ENCODE results near the gene ATAD1. TPM values are rescaled to one million over a fixed set of nuclear protein-coding genes. Genes with fewer than 3 reads are reported as not detected.
"Not testable (repeated sequence)": the region's sequence is repeated elsewhere in the genome, so short reads cannot be mapped to it uniquely, and the experiment has no call there.

The ATAD1 gene
- total RNA-seq, 1 donor from 2014 or later: 20.4 TPM

GRCh38 chr10:87748244-87748643, 69.8 kb downstream of the ATAD1 start:
- H3K4me3 ChIP-seq (ENCODE audit: low read length in 3 of 3); H3K27me3 ChIP-seq (ENCODE audit: control insufficient read depth in 3 of 3, insufficient read depth in 3 of 3, low read length in 3 of 3); H3K9me3 ChIP-seq (ENCODE audit: control insufficient read depth in 3 of 3, low read length in 3 of 3); H3K27ac ChIP-seq (ENCODE audit: low read depth, low read length); H3K36me3 ChIP-seq (ENCODE audit: control insufficient read depth in 3 of 3, insufficient read depth in 3 of 3, low read length in 3 of 3); H3K4me1 ChIP-seq (ENCODE audit: control insufficient read depth in 3 of 3, insufficient read depth in 3 of 3, low read length in 3 of 3); H3K9ac ChIP-seq (ENCODE audit: low read depth in 1 of 3, low read length in 3 of 3): not testable (repeated sequence)

- Histone ChIP-seq H3K9me3 (ENCODE audit: control insufficient read depth in 3 of 3, low read length in 3 of 3) (no peaks in the 10 kb centered on the region), H3K4me1 (ENCODE audit: control insufficient read depth in 3 of 3, insufficient read depth in 3 of 3, low read length in 3 of 3) (no peaks in the 10 kb centered on the region), H3K36me3 (ENCODE audit: control insufficient read depth in 3 of 3, insufficient read depth in 3 of 3, low read length in 3 of 3) (peaks cover 0 to 2% (median 0%) of the 10 kb centered on the region in 3 donors), H3K9ac (ENCODE audit: low read depth in 1 of 3, low read length in 3 of 3) (no peak overlapping the region), H3K27me3 (ENCODE audit: control insufficient read depth in 3 of 3, insufficient read depth in 3 of 3, low read length in 3 of 3) (no peaks in the 10 kb centered on the region), H3K4me3 (ENCODE audit: low read length in 3 of 3) (no peak overlapping the region), H3K27ac (ENCODE audit: low read depth, low read length) (no peak overlapping the region)
Measured at GRCh38 chr10:87746911-87747310, 71.1 kb downstream of the ATAD1 start.

- Histone ChIP-seq H3K4me1 (ENCODE audit: control insufficient read depth in 3 of 3, insufficient read depth in 3 of 3, low read length in 3 of 3) (no peaks in the 10 kb centered on the region), H3K27me3 (ENCODE audit: control insufficient read depth in 3 of 3, insufficient read depth in 3 of 3, low read length in 3 of 3) (no peaks in the 10 kb centered on the region), H3K36me3 (ENCODE audit: control insufficient read depth in 3 of 3, insufficient read depth in 3 of 3, low read length in 3 of 3) (peaks cover 0 to 2% (median 0%) of the 10 kb centered on the region in 3 donors), H3K9me3 (ENCODE audit: control insufficient read depth in 3 of 3, low read length in 3 of 3) (no peaks in the 10 kb centered on the region), H3K4me3 (ENCODE audit: low read length in 3 of 3) (no peak overlapping the region), H3K9ac (ENCODE audit: low read depth in 1 of 3, low read length in 3 of 3) (no peak overlapping the region), H3K27ac (ENCODE audit: low read depth, low read length) (no peak overlapping the region)
Measured at GRCh38 chr10:87744606-87745005, 73.4 kb downstream of the ATAD1 start.

GRCh38 chr10:87742992-87743610, 74.9 kb downstream of the ATAD1 start:
- not testable (repeated sequence) for H3K27me3 ChIP-seq (ENCODE audit: control insufficient read depth in 3 of 3, insufficient read depth in 3 of 3, low read length in 3 of 3); H3K27ac ChIP-seq (ENCODE audit: low read depth, low read length); H3K9ac ChIP-seq (ENCODE audit: low read depth in 1 of 3, low read length in 3 of 3); H3K4me3 ChIP-seq (ENCODE audit: low read length in 3 of 3); H3K4me1 ChIP-seq (ENCODE audit: control insufficient read depth in 3 of 3, insufficient read depth in 3 of 3, low read length in 3 of 3); H3K9me3 ChIP-seq (ENCODE audit: control insufficient read depth in 3 of 3, low read length in 3 of 3); H3K36me3 ChIP-seq (ENCODE audit: control insufficient read depth in 3 of 3, insufficient read depth in 3 of 3, low read length in 3 of 3)

GRCh38 chr10:87740254-87740655, 77.8 kb downstream of the ATAD1 start:
- Histone ChIP-seq H3K27ac (ENCODE audit: low read depth, low read length) (no peak overlapping the region), H3K9me3 (ENCODE audit: control insufficient read depth in 3 of 3, low read length in 3 of 3) (no peaks in the 10 kb centered on the region), H3K9ac (ENCODE audit: low read depth in 1 of 3, low read length in 3 of 3) (no peak overlapping the region), H3K36me3 (ENCODE audit: control insufficient read depth in 3 of 3, insufficient read depth in 3 of 3, low read length in 3 of 3) (no peaks in the 10 kb centered on the region), H3K27me3 (ENCODE audit: control insufficient read depth in 3 of 3, insufficient read depth in 3 of 3, low read length in 3 of 3) (peaks cover 0 to 2% (median 0%) of the 10 kb centered on the region in 3 donors), H3K4me1 (ENCODE audit: control insufficient read depth in 3 of 3, insufficient read depth in 3 of 3, low read length in 3 of 3) (no peaks in the 10 kb centered on the region), H3K4me3 (ENCODE audit: low read length in 3 of 3) (no peak overlapping the region)

- no peak overlapping the region for H3K9ac ChIP-seq (ENCODE audit: low read depth in 1 of 3, low read length in 3 of 3)
- no peak overlapping the region for H3K4me3 ChIP-seq (ENCODE audit: low read length in 3 of 3)
- no peak overlapping the region for H3K27ac ChIP-seq (ENCODE audit: low read depth, low read length)
- no peaks in the 10 kb centered on the region for H3K9me3 ChIP-seq (ENCODE audit: control insufficient read depth in 3 of 3, low read length in 3 of 3)
- peaks cover 4 to 5% (median 4%) of the 10 kb centered on the region in 3 donors for H3K4me1 ChIP-seq (ENCODE audit: control insufficient read depth in 3 of 3, insufficient read depth in 3 of 3, low read length in 3 of 3)
- H3K36me3 ChIP-seq (ENCODE audit: control insufficient read depth in 3 of 3, insufficient read depth in 3 of 3, low read length in 3 of 3): no peaks in the 10 kb centered on the region
- H3K27me3 ChIP-seq (ENCODE audit: control insufficient read depth in 3 of 3, insufficient read depth in 3 of 3, low read length in 3 of 3): peaks cover 0 to 2% (median 0%) of the 10 kb centered on the region in 3 donors
Measured at GRCh38 chr10:87739703-87740102, 78.3 kb downstream of the ATAD1 start.

GRCh38 chr10:87738253-87738652, 79.8 kb downstream of the ATAD1 start:
- H3K27me3 ChIP-seq (ENCODE audit: control insufficient read depth in 3 of 3, insufficient read depth in 3 of 3, low read length in 3 of 3); H3K9ac ChIP-seq (ENCODE audit: low read depth in 1 of 3, low read length in 3 of 3); H3K36me3 ChIP-seq (ENCODE audit: control insufficient read depth in 3 of 3, insufficient read depth in 3 of 3, low read length in 3 of 3); H3K27ac ChIP-seq (ENCODE audit: low read depth, low read length); H3K4me3 ChIP-seq (ENCODE audit: low read length in 3 of 3); H3K9me3 ChIP-seq (ENCODE audit: control insufficient read depth in 3 of 3, low read length in 3 of 3); H3K4me1 ChIP-seq (ENCODE audit: control insufficient read depth in 3 of 3, insufficient read depth in 3 of 3, low read length in 3 of 3): not testable (repeated sequence)

GRCh38 chr10:87734987-87735827, 82.8 kb downstream of the ATAD1 start:
- Histone ChIP-seq H3K9me3 (ENCODE audit: control insufficient read depth in 3 of 3, low read length in 3 of 3) (no peaks in the 10 kb centered on the region), H3K27me3 (ENCODE audit: control insufficient read depth in 3 of 3, insufficient read depth in 3 of 3, low read length in 3 of 3) (peaks cover 0 to 2% (median 0%) of the 10 kb centered on the region in 3 donors), H3K9ac (ENCODE audit: low read depth in 1 of 3, low read length in 3 of 3) (no peak overlapping the region), H3K4me1 (ENCODE audit: control insufficient read depth in 3 of 3, insufficient read depth in 3 of 3, low read length in 3 of 3) (peaks cover 4 to 5% (median 4%) of the 10 kb centered on the region in 3 donors), H3K4me3 (ENCODE audit: low read length in 3 of 3) (no peak overlapping the region), H3K27ac (ENCODE audit: low read depth, low read length) (no peak overlapping the region), H3K36me3 (ENCODE audit: control insufficient read depth in 3 of 3, insufficient read depth in 3 of 3, low read length in 3 of 3) (no peaks in the 10 kb centered on the region)

- H3K27ac ChIP-seq (ENCODE audit: low read depth, low read length): no peak overlapping the region
- H3K27me3 ChIP-seq (ENCODE audit: control insufficient read depth in 3 of 3, insufficient read depth in 3 of 3, low read length in 3 of 3): peaks cover 0 to 2% (median 0%) of the 10 kb centered on the region in 3 donors
- H3K4me1 ChIP-seq (ENCODE audit: control insufficient read depth in 3 of 3, insufficient read depth in 3 of 3, low read length in 3 of 3): peaks cover 4 to 5% (median 4%) of the 10 kb centered on the region in 3 donors
- no peak overlapping the region for H3K4me3 ChIP-seq (ENCODE audit: low read length in 3 of 3)
- no peaks in the 10 kb centered on the region for H3K9me3 ChIP-seq (ENCODE audit: control insufficient read depth in 3 of 3, low read length in 3 of 3)
- H3K36me3 ChIP-seq (ENCODE audit: control insufficient read depth in 3 of 3, insufficient read depth in 3 of 3, low read length in 3 of 3): no peaks in the 10 kb centered on the region
- no peak overlapping the region for H3K9ac ChIP-seq (ENCODE audit: low read depth in 1 of 3, low read length in 3 of 3)
Measured at GRCh38 chr10:87733081-87733480, 84.9 kb downstream of the ATAD1 start.

- H3K4me3 ChIP-seq (ENCODE audit: low read length in 3 of 3): no peak overlapping the region
Measured at GRCh38 chr10:87729940-87730339, 88.1 kb downstream of the ATAD1 start.

More at GRCh38 chr10:87729940-87730339, 88.1 kb downstream of the ATAD1 start:
- Histone ChIP-seq H3K9ac (ENCODE audit: low read depth in 1 of 3, low read length in 3 of 3) (no peak overlapping the region), H3K27me3 (ENCODE audit: control insufficient read depth in 3 of 3, insufficient read depth in 3 of 3, low read length in 3 of 3) (no peaks in the 10 kb centered on the region), H3K36me3 (ENCODE audit: control insufficient read depth in 3 of 3, insufficient read depth in 3 of 3, low read length in 3 of 3) (no peaks in the 10 kb centered on the region), H3K27ac (ENCODE audit: low read depth, low read length) (no peak overlapping the region), H3K4me1 (ENCODE audit: control insufficient read depth in 3 of 3, insufficient read depth in 3 of 3, low read length in 3 of 3) (peaks cover 2 to 3% (median 3%) of the 10 kb centered on the region in 3 donors), H3K9me3 (ENCODE audit: control insufficient read depth in 3 of 3, low read length in 3 of 3) (no peaks in the 10 kb centered on the region)

Data from skeletal muscle tissue (tissue), 4 donors.